B cell (primary cell): Measurements from ENCODE around the gene TMEM82. TPM values are rescaled to one million over a fixed set of nuclear protein-coding genes. Genes with fewer than 3 reads are reported as not detected.

Source experiments
- ATAC-seq: fragments of 200-7000 bp; cut with Tn5 transposase; one replicate; pipeline ENCODE4 v1.10.0; 2021; ENCODE audit warnings: low read depth, mild to moderate bottlenecking, moderate number of reproducible peaks, moderate library complexity
- CTCF ChIA-PET: fragments of 350-600 bp; sonication (Branson Sonifier 250); formaldehyde crosslinking; loops from one replicate; lab custom pipeline; 2021; ENCODE audit warnings: antibody characterized with exemption, inconsistent platforms; lab: Charles Lee
- POLR2A ChIA-PET: fragments of 350-600 bp; sonication (Branson Sonifier 250); formaldehyde crosslinking; loops from one replicate; lab custom pipeline; 2021; ENCODE audit warnings: antibody characterized with exemption; lab: Charles Lee
- DNase-seq: peaks from one replicate; pipeline ENCODE4 v3.0.0; 2013
- H2AFZ ChIP-seq: 2 replicates; pipeline ENCODE4 v1.6.1; 2012; ENCODE audit warnings: mild to moderate bottlenecking, low read depth, low read length; ENCODE audit not compliant: insufficient read depth, poor library complexity, severe bottlenecking
- H3K27ac ChIP-seq, 2 donors: 1 replicate in 1 of 2; 2 replicates in 1 of 2; pipeline ENCODE4 v1.5.1; 2012 to 2013; ENCODE audit warnings: low read length in 2 of 2, mild to moderate bottlenecking in 2 of 2, moderate library complexity in 1 of 2
- H3K27me3 ChIP-seq, 4 experiments: fragments of 200-600 bp in 1 of 4; sonication (generic) in 1 of 4; replicated peaks in 1 of 4; 1 replicate in 2 of 4; 2 replicates in 2 of 4; pipeline versions ENCODE4 v1.6.1 to v1.7.0; 2013 to 2016; ENCODE audit warnings: low read length in 3 of 4, mild to moderate bottlenecking in 2 of 4, mixed read lengths in 1 of 4, moderate library complexity in 1 of 4; ENCODE audit not compliant: insufficient read depth in 4 of 4, control insufficient read depth in 3 of 4; ENCODE audit errors: control extremely low read depth in 1 of 4
- H3K36me3 ChIP-seq, 2 experiments: replicated peaks in 1 of 2; 1 replicate in 1 of 2; 2 replicates in 1 of 2; pipeline versions ENCODE4 v1.6.1 to v1.7.1; 2013; ENCODE audit warnings: low read length in 1 of 2; ENCODE audit not compliant: insufficient read depth in 2 of 2, control insufficient read depth in 1 of 2; ENCODE audit errors: control extremely low read depth in 1 of 2, extremely low read depth in 1 of 2
- H3K4me1 ChIP-seq, 2 donors: fragments of 200-600 bp in 1 of 2; sonication (generic) in 1 of 2; 1 replicate in 1 of 2; 2 replicates in 1 of 2; pipeline versions ENCODE4 v1.5.1 to v1.6.1; 2013 to 2017; ENCODE audit warnings: low read length in 2 of 2; ENCODE audit not compliant: control insufficient read depth in 2 of 2, insufficient read depth in 2 of 2
- H3K4me2 ChIP-seq: replicated peaks from 2 replicates; pipeline ENCODE3; 2012; ENCODE audit warnings: mild to moderate bottlenecking, low read depth, low read length; ENCODE audit not compliant: poor library complexity, severe bottlenecking
- H3K4me3 ChIP-seq, 5 experiments: fragments of 200-600 bp in 1 of 5; sonication (generic) in 1 of 5; 1 replicate in 3 of 5; 2 replicates in 2 of 5; pipeline versions ENCODE4 v1.5.1 to v1.7.0; 2011 to 2016; ENCODE audit warnings: low read length in 4 of 5, mild to moderate bottlenecking in 4 of 5, low read depth in 2 of 5, control low read depth in 1 of 5, moderate library complexity in 1 of 5; ENCODE audit not compliant: insufficient read depth in 1 of 5; ENCODE audit errors: control extremely low read depth in 1 of 5, extremely low read depth in 1 of 5
- H3K79me2 ChIP-seq: fragments of 200-600 bp; sonication (generic); one replicate; pipeline ENCODE4 v1.6.0; 2016; ENCODE audit warnings: low read length; ENCODE audit not compliant: control insufficient read depth, insufficient read depth
- H3K9ac ChIP-seq: fragments of 200-600 bp; sonication (generic); 2 replicates; pipeline ENCODE4 v1.6.1; 2017; ENCODE audit warnings: mild to moderate bottlenecking, low read length, moderate library complexity
- H3K9me3 ChIP-seq, 3 donors: one replicate each; pipeline versions ENCODE4 v1.6.1 to v1.7.1; 2013; ENCODE audit warnings: low read length in 2 of 3; ENCODE audit not compliant: control insufficient read depth in 2 of 3, insufficient read depth in 1 of 3; ENCODE audit errors: control extremely low read depth in 1 of 3
- H4K20me1 ChIP-seq: 2 replicates; pipeline ENCODE4 v1.6.0; 2012; ENCODE audit warnings: mild to moderate bottlenecking, low read length; ENCODE audit not compliant: insufficient read depth, control insufficient read depth, poor library complexity, severe bottlenecking
- H3K27ac Mint-ChIP-seq: one replicate; pipeline ENCODE4 v1.8.0; 2021; ENCODE audit warnings: mixed read lengths
- H3K27me3 Mint-ChIP-seq: one replicate; pipeline ENCODE4 v1.8.0; 2021; ENCODE audit warnings: mixed read lengths
- H3K4me1 Mint-ChIP-seq: one replicate; pipeline ENCODE4 v1.8.0; 2021; ENCODE audit warnings: mixed read lengths
- H3K4me3 Mint-ChIP-seq: one replicate; pipeline ENCODE4 v1.8.0; 2021; ENCODE audit warnings: mixed read lengths
- H3K9me3 Mint-ChIP-seq: one replicate; pipeline ENCODE4 v1.8.0; 2022; ENCODE audit warnings: mixed read lengths; ENCODE audit not compliant: insufficient read depth
- CTCF ChIP-seq: fragments of 200-600 bp; IDR thresholded peaks from one replicate; pipeline ENCODE4 v1.8.0; 2022; ENCODE audit warnings: antibody characterized with exemption, mild to moderate bottlenecking
- EZH2 ChIP-seq: IDR thresholded peaks from 2 replicates; pipeline ENCODE4 v1.6.1; 2012; ENCODE audit warnings: borderline replicate concordance, low read depth, mild to moderate bottlenecking, moderate library complexity, low read length; ENCODE audit not compliant: insufficient read depth, poor library complexity, severe bottlenecking
- WGBS: methylation state at CpG from one replicate; pipeline ENCODE4 v1.1.5; 2013; ENCODE audit warnings: missing lambda C conversion rate; ENCODE audit not compliant: insufficient coverage; 5-methylcytosine and 5-hydroxymethylcytosine counted together
- intact Hi-C: fragments of 100-400 bp; cut with micrococcal nuclease; formaldehyde crosslinking; loops from one replicate; pipeline ENCODE4 v1.10.0; 2022
- polyA plus RNA-seq: library from polyadenylated mRNA; depleted of rRNA; stranded (reverse); fragments of >200 nt; gene quantifications from 2 replicates; pipeline ENCODE4 v1.2.3, GENCODE V29; 2012
- total RNA-seq, 2 donors: library from RNA; stranded (reverse); fragments of 120-200 nt in 1 of 2; gene quantifications; 1 replicate in 1 of 2; 2 replicates in 1 of 2; pipeline versions ENCODE4 v1.2.3 to v1.2.4, GENCODE V29; 2013 to 2022

Gene TMEM82
- total and polyA plus RNA-seq, 2 donors (not counting 1 experiment from before 2014, with no cell fraction given) = not detected

- Histone ChIP-seq H2AFZ (no peak overlapping the region), H3K4me1 (peaks cover 15 to 20% of the 10 kb centered on the region in 2 donors), H3K36me3 (no peaks in the 10 kb centered on the region), H3K79me2 (no peaks in the 10 kb centered on the region), H3K27me3 (peaks cover 0 to 37% (median 21%) of the 10 kb centered on the region in 4 experiments), H3K9ac (no peak overlapping the region), H4K20me1 (no peaks in the 10 kb centered on the region), H3K27ac (no peak overlapping the region), H3K9me3 (peaks cover 0 to 6% (median 0%) of the 10 kb centered on the region in 3 donors), H3K4me3 (no peak overlapping the region), H3K4me2 (no peak overlapping the region)
- 33% methylated on average over 3 of the region's 8 CpGs for WGBS
- no peak for ATAC-seq
- no peak for TF ChIP-seq EZH2
- no peak for TF ChIP-seq CTCF
- intact Hi-C loops = no loop called here
- Mint-ChIP-seq H3K27me3 (peaks cover 41% of the 10 kb centered on the region), H3K4me1 (peaks cover 17% of the 10 kb centered on the region), H3K9me3 (no peaks in the 10 kb centered on the region), H3K4me3 (no peak overlapping the region), H3K27ac (no peak overlapping the region)
- POLR2A ChIA-PET = no interaction called here
- no peak for DNase-seq
- CTCF ChIA-PET = interaction anchor here (0.6 to 1.1 kb wide), 5 partner anchors 16 to 333 kb away, joined by 3 to 5 read pairs (median 3); no protein-coding TSS in a partner anchor
Observed at GRCh38 chr1:15761366-15762128, 19.2 kb downstream of the TMEM82 start.

GRCh38 chr1:15762546-15762945 lies 20.2 kb downstream of the TMEM82 start:
- Mint-ChIP-seq H3K27ac (no peak overlapping the region), H3K27me3 (peaks cover 36% of the 10 kb centered on the region), H3K4me1 (peaks cover 8% of the 10 kb centered on the region), H3K4me3 (no peak overlapping the region), H3K9me3 (no peaks in the 10 kb centered on the region)
- POLR2A ChIA-PET = interaction anchor here (0.6 kb wide), 1 partner anchor 207 kb away, joined by 3 read pairs; no protein-coding TSS in a partner anchor
- H3K79me2 ChIP-seq = no peaks in the 10 kb centered on the region
- TF ChIP-seq CTCF (no peak), EZH2 (no peak)
- no peak overlapping the region for H2AFZ ChIP-seq
- CTCF ChIA-PET = interaction anchor here (1.0 kb wide), 1 partner anchor 21 kb away, joined by 3 read pairs; no protein-coding TSS in a partner anchor
- no peaks in the 10 kb centered on the region for H4K20me1 ChIP-seq
- WGBS = 73% methylated on average over 9 of the region's 10 CpGs
- ATAC-seq = no peak
- peaks cover 13 to 14% of the 10 kb centered on the region in 2 donors for H3K4me1 ChIP-seq
- peaks cover 0 to 30% (median 16%) of the 10 kb centered on the region in 4 experiments for H3K27me3 ChIP-seq
- H3K9ac ChIP-seq = no peak overlapping the region
- peaks cover 0 to 4% (median 0%) of the 10 kb centered on the region in 3 donors for H3K9me3 ChIP-seq
- intact Hi-C loops = no loop called here
- H3K4me3 ChIP-seq = no peak overlapping the region
- no peak overlapping the region for H3K4me2 ChIP-seq
- no peak for DNase-seq
- no peaks in the 10 kb centered on the region for H3K36me3 ChIP-seq
- H3K27ac ChIP-seq = no peak overlapping the region
